WERI-Rb-1 (cell line): Measurements from ENCODE around the gene STXBP4.

Source experiments
- DNase-seq: peaks from one replicate; pipeline ENCODE4 v3.0.0-alpha.2; 2020
- H3K27ac ChIP-seq: fragments of 250-450 bp; sonication (Bioruptor Pico); 2 replicates; pipeline ENCODE4 v1.5.1; 2020; ENCODE audit warnings: mild to moderate bottlenecking, moderate library complexity
- H3K27me3 ChIP-seq: fragments of 250-450 bp; sonication (Bioruptor Pico); 2 replicates; pipeline ENCODE4 v1.5.1; 2021; ENCODE audit warnings: mild to moderate bottlenecking, low read depth, moderate library complexity; ENCODE audit not compliant: insufficient read depth, severe bottlenecking
- H3K36me3 ChIP-seq: fragments of 250-450 bp; sonication (Bioruptor Pico); 2 replicates; pipeline ENCODE4 v1.5.1; 2020; ENCODE audit warnings: mild to moderate bottlenecking, moderate library complexity
- H3K4me3 ChIP-seq: 2 replicates; pipeline ENCODE4 v1.5.1; 2011; ENCODE audit warnings: low read depth, mild to moderate bottlenecking, control low read depth, low read length
- H3K9me3 ChIP-seq: fragments of 250-450 bp; sonication (Bioruptor Pico); 2 replicates; pipeline ENCODE4 v1.5.1; 2021; ENCODE audit warnings: mild to moderate bottlenecking, moderate library complexity; ENCODE audit not compliant: severe bottlenecking
- CTCF ChIP-seq: IDR thresholded peaks from 2 replicates; pipeline ENCODE4 v1.5.1; 2011; ENCODE audit warnings: low read depth, mild to moderate bottlenecking, control low read depth, inconsistent platforms, low read length

Gene STXBP4

GRCh38 chr17:54933921-54934320, 34.6 kb upstream of the STXBP4 start:
- H3K27ac ChIP-seq = no peak overlapping the region
- H3K27me3 ChIP-seq = no peaks in the 10 kb centered on the region
- H3K9me3 ChIP-seq = no peaks in the 10 kb centered on the region
- no peak overlapping the region for H3K4me3 ChIP-seq
- no peak for TF ChIP-seq CTCF
- H3K36me3 ChIP-seq = no peaks in the 10 kb centered on the region
- no peak for DNase-seq

GRCh38 chr17:54935471-54935870, 33.1 kb upstream of the STXBP4 start:
- DNase-seq = no peak
- TF ChIP-seq CTCF = no peak
- H3K27me3 ChIP-seq = no peaks in the 10 kb centered on the region
- H3K9me3 ChIP-seq = no peaks in the 10 kb centered on the region
- H3K36me3 ChIP-seq = no peaks in the 10 kb centered on the region
- no peak overlapping the region for H3K4me3 ChIP-seq
- H3K27ac ChIP-seq = no peak overlapping the region

- H3K36me3 ChIP-seq = no peaks in the 10 kb centered on the region
- H3K9me3 ChIP-seq = no peaks in the 10 kb centered on the region
- H3K27me3 ChIP-seq = no peaks in the 10 kb centered on the region
- no peak overlapping the region for H3K27ac ChIP-seq
- no peak for DNase-seq
- TF ChIP-seq CTCF = no peak
- H3K4me3 ChIP-seq = no peak overlapping the region
Measured at GRCh38 chr17:54937018-54937417, 31.5 kb upstream of the STXBP4 start.

GRCh38 chr17:54937426-54937825, 31.1 kb upstream of the STXBP4 start:
- no peak overlapping the region for H3K4me3 ChIP-seq
- H3K27ac ChIP-seq = no peak overlapping the region
- TF ChIP-seq CTCF = no peak
- DNase-seq = no peak
- H3K36me3 ChIP-seq = no peaks in the 10 kb centered on the region
- no peaks in the 10 kb centered on the region for H3K9me3 ChIP-seq
- no peaks in the 10 kb centered on the region for H3K27me3 ChIP-seq

- TF ChIP-seq CTCF = no peak
- Histone ChIP-seq H3K4me3 (no peak overlapping the region), H3K27ac (no peak overlapping the region), H3K27me3 (no peaks in the 10 kb centered on the region), H3K9me3 (no peaks in the 10 kb centered on the region), H3K36me3 (no peaks in the 10 kb centered on the region)
- no peak for DNase-seq
Measured at GRCh38 chr17:54941285-54941684, 27.3 kb upstream of the STXBP4 start.

- Histone ChIP-seq H3K27me3 (no peaks in the 10 kb centered on the region), H3K27ac (no peak overlapping the region), H3K36me3 (peaks cover 5% of the 10 kb centered on the region), H3K4me3 (no peak overlapping the region), H3K9me3 (no peaks in the 10 kb centered on the region)
- no peak for DNase-seq
- no peak for TF ChIP-seq CTCF
Measured at GRCh38 chr17:54944796-54945195, 23.8 kb upstream of the STXBP4 start.
